ENCODE measurements around the gene DCP1B.

The DCP1B gene

DNA sequence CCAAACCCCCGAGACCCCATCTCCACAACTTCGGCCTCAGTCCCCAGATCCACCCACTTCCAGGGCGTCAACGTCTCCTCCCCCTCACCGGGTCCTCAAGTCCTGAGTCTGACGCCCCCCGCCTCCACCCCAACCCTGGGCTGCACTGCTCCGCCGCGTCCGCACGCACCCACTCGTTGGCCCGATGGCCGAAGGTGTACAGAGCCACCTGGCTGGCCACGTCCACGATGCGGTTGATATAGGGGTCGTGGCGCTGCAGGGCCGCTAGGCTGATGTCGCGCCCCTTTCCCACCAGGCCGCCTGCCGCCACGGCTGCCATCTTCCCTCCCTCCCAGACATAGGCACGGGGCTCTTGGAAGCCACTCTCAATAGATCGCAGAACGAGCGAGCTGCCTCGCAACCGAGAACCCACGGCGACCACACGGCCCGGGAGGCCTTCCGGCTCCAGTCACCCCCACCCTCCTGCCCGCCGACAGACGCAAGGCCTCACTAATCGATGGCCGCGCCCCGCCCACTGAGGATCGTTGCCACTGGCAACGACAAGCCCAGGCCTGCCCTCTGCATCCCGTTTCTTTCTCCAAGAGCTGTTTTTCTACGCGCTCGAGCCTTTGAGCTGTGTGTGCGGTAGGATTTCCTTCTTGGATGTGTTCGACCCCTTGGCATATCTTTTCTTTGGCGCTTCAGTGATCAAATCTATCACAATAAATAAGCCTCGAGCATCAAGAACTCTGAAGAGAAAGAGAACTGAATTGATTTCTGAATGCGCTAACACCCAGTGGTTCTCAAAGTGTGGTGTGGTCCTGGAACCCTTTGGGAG, at the start of gene DCP1B:
DCP1B (minus strand) TSS at position 345 of the 817 bp plus-strand sequence; CDS start at position 319, 26 bp downstream.
- peak; percentile 92 to 93 for DNase-seq

DNA sequence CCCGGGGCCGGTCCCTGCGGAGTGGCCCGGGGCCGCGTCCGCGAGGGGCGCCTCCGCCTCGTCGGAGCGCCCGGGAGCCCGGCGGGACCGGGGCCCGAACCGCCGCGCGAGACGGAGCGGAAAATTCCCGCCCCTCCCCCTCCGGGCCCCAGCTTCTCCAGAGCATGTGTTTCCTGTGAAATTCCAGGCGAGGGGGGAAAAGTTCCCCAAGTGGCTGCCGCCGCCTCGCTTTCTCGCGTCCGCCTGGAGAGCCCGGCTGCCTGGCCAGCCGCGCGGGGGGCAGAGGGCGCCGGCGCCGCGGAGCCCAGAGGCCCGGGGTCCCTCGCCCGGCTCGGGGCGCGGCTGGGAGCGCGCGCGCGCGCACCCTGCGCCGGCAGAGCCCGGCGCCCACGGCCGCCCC, 49.4 kb upstream of the DCP1B start:
- DNase-seq: no peak

DNA sequence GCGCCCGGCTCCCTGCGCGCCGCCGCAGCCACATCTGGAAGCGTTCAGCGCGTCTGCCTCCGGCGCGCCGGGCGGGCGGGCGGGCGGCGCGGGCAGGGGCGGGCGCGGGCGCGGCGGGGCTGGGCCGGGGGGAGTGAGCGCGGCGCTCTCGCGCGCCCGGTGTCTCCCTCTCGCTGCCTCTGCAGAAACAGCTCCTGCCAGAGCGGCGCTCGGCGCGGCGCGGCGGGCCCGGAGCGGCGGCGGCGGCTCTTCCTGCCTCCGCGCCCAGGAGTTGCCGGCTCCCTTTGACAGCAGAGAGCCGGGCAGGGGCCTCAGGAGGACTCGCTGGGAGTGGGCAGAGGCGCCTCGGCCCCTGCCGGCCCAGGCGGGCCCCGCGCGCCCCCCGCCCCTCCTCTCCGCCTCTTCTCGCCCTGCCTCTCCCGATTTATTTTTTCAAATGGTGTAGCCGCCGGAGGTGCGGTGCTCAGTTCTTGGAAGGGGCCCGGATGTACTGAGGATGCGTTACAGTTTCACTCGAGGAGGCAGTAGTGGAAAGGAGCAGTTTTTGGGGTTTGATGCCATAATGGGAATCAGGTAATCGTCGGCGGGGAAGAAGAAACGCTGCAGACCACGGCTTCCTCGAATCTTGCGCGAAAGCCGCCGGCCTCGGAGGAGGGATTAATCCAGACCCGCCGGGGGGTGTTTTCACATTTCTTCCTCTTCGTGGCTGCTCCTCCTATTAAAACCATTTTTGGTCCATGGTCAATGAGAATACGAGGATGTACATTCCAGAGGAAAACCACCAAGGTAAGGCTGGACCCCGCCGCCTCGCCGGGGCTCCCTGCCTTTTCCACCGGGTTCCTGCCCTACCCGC, 48.8 kb upstream of the DCP1B start, which contains the start of gene CACNA1C:
CACNA1C (plus strand) TSS at position 162 of the 853 bp plus-strand sequence; CDS start at position 738, 576 bp downstream.
- DNase-seq: no peak

DNA sequence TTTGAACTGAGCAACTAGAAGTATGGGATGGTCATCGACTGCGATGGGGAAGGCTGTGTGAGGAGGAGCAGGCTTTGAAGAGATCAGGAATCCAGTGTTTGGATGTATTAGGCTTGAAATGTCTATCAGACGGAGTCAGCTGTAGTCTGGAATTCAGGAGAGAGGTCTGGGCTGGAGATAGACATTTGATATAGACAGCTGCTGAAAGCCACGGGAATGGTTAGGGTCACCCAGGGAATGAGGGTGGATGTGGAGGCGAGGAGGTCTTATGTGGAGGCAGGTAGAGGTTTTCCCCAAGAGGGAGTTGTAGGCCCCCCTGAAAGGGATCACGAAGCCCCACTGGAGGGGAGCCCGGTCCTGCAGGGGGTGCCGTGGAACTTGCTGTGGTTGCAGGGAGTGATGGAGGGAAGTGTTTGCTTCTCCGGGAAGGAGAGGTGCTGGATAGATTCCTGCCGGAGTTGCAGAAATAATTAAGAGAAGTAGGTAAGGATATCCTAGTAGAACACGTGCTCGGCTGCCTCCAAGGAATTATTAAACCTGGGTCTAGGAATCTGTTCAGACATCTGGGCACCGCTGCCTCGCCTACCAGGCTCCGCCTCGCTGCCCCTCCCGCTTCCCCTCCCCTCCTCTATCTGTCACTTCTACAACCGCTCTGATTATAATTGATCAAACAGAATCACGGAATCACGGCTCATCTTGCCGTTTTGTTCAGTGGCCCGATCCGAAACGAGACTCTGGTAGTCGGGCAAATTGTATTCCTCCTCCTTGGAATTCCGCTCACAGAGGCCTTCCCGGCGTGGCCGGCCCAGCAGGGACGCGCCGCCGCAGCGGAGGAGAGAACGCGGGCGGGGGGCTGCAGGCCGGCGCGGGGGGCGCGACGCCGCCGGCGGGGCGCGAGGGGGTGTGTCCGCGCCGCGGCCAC, 47.7 kb upstream of the DCP1B start:
- no peak for DNase-seq

DNA sequence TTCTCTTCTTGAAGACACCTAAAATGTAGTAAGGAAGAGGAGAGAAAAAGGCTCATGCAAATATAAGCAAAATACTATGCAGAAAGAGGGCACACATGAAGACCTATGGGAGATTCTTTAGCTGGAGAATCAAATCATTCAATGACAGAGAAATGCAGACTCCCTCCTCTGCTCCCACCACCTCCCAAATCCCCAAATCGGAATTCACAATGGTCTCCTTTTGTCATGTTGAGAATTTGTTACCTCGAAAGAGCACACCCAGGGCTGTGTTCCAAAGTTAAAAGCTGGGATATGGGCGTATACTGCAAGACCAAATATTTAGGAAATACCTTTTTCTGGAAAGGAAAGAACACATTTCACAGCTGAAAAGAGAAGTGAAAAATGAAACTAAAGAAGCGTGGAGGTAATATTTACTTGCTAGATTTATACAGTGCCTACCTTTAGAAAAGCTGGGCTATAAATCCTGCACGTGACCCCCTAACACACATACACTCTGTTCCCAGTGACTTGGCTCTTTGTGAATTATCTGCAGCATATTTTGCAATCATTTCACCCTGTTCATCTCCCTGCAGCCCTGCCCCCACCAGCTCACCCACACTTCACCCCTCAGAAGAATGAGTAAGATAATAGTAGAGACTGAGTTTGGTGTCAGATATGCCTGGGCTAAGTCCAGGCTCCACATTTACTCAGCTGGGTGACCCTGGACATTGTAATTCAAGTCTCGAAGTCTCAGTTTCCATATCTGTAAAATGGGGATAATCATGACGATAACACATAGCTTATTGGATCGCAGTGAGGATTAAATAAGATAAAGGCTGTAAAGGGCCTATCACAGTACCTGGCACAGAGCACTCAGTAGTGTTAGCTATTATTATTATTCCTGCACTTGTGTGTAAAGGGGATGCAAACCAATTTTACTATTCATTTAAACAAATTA, 45.6 kb upstream of the DCP1B start:
- no peak for DNase-seq

DNA sequence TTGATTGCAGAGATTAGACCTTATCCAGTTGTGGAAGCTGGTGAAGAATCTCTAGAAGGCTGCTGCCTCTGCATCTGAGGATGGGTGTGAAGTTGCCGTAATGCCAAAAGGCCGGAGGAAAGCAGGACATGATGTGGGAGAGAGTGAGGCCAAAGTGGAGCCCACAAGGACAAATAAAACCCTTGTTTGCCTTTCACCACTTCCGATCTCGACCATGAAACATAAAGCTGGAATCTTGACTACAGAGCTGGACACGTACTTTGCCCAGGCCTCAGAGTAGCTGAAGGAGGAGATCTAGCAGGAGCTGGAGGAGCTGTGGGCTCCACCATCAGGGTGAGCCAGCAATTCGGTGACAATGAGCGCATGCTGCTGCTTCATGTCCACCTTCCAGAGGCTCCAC, 43.5 kb upstream of the DCP1B start:
- DNase-seq: no peak

DNA sequence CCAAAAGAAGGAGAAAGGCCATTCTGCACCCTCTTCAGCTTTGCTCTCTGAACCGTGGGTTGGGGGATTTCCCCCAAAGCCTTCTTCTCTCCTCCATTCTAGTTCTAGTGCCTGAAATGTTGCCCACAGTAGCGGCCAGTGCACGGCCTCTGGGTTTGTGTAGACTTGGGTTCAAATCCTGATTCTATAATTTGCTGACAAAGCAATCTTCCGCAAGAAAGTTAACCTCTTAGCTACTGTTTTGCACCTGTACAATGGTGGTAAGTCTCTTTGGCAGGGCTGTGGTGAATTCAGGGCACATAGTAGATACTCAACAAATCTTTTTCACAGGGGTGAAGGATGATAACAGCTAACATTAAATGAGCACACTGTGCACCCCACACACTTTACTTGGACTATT, 42.7 kb upstream of the DCP1B start:
- DNase-seq: no peak

DNA sequence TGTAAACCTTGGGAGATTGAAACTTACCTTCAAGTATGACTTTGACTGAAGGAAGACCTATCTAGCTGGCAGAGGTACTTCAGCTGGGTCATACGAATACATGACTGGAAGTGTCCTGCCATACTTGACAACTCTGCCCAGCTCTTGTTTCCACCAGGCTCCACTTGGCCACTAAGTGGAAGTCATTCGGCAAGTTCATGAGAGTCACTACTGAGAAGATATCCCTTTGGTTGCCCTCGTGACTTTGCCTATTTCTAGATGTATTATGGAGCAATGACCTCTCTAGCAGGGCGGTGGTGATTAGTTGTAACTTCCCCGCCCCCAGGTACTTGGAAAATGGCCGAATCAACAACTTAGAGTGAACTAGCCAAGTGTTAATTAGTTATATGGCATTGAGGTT, 39.9 kb upstream of the DCP1B start:
- DNase-seq: no peak

DNA sequence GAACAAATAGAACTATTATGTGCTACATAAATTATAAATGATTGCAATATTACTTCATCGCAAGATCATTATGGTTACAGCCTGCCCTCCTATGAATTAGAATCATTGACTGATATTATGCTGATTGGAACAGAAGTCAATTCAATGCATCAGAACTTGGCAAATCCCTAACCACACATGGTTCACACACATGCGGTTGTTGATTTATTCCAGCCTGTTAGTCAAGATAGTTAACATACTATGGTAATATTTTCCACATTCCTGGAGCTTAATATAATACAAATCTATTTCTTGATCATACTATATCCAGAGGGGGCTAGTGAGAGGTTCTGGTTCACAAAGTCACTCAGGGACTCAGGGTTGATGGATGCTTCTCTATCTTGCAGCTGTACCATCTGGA, 38.8 kb upstream of the DCP1B start:
- DNase-seq: no peak

DNA sequence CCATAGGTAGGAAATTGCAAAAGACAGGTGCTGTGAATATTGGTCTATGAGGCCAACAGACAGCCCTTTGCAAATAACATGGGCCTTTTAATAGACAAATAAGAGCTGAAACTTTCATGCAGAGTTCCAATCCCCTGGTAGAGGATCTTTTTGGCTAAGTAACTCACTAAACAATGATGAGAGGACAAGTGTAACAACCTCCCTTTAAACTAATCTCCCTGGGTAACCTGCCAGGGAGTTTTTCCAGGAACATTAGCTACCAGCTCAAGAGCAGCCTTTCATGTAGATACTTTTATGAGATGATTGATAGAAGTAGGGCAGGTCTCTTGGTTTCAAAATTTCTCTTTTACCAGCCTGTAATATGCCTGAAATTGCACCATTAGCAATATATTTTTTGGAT, 34.8 kb upstream of the DCP1B start:
- DNase-seq: no peak

DNA sequence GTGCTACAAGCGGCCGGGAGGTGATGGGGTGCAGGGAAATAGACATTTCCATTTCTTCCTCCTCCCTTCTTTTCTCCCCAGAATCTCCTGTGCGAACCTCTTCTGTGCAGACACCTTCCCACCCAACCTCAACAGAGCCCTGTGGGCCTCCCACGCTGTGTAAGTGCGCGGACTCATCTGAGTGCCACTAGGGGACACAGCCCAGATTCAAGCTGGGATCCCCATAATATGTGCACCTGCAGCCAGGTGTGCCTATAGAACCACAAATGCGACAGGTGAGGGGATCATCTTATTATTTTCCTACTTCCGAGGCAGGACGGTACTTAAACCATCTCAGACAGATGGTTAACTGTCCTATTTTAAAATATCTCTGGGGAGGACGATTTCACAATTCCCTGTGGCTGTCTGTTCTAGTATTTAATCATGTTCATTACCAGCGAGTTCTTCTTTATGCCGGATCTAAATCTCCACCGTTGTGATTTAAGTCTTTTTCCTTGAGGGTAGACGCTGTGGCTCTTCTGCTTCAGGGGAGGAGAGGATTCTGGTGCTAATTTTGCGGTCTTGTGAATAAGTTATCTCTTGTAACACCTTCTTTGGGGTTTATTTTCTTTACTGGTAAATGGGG, 31.3 kb upstream of the DCP1B start:
- no peak for DNase-seq

DNA sequence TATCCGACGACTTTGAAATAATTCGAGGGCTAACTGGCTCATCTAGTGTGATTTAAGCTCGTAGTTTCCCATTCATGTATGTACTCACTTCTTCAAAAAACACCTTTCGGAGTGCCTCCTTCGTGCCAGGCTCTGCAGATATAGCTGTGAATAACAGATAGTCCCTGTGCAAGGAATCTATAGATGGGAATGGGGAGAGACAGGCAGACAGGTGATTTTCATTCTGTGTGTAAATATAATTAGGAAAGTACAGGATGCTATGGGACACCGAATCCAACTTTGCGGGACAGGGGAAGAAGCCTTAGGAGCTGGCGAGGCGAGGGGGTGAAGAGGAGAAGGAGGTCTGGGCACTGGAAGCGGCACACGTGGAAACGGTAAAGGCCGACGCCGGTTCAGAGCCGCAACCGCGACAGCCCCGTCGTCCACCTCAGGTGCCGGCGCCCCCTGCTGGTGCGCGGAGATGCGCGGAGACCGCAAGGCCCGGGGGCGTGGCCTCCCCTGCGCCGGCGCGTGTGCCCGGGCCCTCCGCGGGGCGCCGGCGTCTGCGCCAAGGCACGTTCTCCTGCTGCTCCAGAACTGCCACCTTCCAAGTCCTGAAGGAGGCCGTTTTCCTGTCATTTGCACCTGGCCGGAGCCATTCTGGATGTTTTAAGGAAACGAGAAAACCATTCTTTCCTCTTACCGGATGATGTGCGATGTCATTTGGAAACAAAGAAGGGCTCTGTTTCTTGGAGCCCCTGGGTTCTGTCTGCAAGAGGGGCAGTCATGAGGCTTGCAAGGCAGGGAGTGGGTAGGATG, 30.6 kb upstream of the DCP1B start:
- peak; percentile 54 to 87 for DNase-seq

DNA sequence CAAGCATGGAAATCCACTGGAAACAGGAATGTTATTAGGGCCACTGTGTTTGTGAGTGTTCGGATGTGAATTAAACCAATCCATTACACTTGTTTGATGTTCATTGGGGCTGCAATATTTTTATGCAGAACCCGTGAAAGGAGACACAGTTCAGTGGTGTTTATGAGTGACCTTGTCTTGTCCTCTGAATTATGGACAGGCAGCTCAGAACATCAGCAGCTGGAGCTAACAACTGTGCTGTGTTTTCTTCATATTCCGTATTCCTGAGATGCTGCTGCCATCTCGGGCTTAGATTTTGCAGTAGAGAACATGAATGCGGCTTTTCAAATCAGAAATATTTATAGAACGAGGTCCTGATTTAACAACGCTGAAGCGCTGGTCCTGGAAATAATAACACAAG, 28.2 kb upstream of the DCP1B start:
- DNase-seq: no peak

DNA sequence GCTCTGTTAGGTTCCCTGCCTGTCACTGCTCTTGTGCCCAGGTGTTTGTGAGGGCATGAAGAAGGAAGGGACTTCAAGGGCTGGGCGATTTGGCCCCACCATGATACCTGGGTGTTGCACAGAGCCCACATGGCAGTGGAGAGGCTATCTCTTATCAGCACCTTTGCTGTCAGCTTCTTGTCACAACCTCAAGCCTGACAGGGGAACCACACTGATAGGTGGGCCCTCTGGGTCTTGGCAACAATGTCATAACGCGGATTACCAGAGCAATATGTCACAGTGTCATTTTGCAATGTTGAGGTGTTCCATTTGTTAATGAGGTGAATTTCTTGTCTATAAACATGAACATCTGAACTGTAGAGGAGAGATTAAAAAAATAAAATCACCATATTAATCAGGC, 25.6 kb upstream of the DCP1B start:
- DNase-seq: no peak

DNA sequence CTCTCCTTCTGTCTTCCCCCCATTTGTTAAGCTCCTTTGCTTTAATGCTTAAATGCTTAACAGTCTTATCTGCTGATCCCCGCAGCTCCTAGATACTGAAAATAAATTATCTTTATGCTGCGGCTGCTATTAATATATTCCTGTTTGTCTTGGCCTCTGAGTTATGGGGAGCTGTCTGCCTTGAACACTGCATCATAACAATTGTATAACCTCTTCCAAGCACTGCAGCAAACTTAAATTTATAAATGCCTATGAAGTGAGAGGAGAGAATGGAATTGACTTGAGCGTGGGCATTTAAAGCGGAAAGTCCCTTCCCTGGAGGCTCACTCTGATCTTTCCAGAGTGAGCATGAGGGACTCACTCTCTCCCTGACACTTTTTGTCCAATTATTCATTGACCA, 23.1 kb upstream of the DCP1B start:
- no peak for DNase-seq

DNA sequence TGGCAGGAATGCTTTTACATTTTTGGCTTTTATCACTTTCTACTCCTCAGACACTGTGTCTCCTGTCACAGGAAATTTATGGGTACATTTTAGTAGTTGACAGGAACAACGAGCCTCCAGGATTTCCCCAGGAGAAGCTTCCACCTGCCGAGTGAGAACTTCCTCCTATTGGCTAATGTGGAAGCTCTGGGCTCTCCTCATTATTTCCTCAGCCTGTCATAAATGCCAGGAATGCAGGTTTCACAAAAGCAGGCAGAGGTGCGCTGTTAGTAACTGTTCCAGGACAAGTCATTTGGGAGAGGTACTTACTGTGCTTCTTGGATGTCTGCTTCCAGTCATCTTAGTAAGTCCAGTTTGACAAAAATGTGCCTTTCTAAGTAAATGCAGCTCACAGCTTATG, 19.1 kb upstream of the DCP1B start:
- DNase-seq: no peak

DNA sequence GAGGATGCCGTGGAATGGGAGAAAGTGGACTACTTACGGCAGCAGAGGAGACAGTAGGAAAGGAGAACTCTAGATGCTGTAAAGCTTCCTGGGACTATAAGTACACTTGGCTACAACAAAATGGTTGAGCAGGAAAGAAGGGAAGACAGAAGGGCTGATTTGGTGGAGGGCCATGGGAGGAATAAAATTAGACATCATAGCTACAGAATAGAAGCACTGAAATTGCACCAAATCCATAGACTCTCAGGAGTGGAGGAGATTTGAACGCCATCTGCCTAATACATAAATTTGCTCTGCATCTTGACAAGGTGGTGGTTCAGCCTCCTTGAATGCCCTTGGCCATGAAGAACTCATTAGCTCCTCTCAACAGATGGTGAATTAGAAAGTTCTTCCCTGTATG, 16.3 kb upstream of the DCP1B start:
- no peak for DNase-seq

DNA sequence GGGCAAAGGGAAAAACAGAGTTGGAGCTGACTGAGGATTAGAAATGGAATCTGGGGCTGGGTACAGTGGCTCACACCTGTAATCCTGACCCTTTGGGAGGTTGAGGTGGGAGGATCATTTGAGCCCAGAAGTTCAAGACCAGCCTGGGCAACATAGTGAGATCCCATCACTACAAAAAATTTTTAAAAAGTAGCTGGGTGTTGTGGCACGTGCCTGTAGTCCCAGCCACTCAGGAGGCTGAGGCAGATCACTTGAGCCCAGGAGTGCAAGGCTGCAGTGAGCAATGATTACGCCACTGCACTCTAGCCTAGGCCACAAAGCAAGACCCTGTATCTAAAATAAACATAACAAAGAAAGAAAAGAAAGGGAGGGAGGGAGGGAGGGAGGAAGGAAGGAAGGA, 14.9 kb upstream of the DCP1B start:
- no peak for DNase-seq

DNA sequence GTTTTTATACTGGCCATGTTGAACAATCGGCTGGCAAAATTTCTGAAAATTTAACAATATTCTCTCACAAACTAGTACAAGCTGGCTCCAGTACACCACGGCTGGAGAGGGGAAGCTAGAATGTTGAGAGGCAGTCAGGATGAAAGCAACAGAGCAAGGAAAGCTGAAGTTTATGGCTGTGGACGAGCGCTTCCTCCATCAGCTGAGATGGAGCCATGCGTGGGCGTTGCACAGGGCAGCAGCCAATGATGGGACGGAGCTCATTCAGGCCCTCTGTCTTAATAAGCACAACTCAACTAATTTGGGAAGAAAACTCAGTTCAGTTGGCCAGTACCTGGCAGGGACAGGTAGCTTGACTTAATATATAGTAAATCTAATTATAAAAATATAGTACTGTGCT, 14.1 kb upstream of the DCP1B start:
- no peak for DNase-seq

DNA sequence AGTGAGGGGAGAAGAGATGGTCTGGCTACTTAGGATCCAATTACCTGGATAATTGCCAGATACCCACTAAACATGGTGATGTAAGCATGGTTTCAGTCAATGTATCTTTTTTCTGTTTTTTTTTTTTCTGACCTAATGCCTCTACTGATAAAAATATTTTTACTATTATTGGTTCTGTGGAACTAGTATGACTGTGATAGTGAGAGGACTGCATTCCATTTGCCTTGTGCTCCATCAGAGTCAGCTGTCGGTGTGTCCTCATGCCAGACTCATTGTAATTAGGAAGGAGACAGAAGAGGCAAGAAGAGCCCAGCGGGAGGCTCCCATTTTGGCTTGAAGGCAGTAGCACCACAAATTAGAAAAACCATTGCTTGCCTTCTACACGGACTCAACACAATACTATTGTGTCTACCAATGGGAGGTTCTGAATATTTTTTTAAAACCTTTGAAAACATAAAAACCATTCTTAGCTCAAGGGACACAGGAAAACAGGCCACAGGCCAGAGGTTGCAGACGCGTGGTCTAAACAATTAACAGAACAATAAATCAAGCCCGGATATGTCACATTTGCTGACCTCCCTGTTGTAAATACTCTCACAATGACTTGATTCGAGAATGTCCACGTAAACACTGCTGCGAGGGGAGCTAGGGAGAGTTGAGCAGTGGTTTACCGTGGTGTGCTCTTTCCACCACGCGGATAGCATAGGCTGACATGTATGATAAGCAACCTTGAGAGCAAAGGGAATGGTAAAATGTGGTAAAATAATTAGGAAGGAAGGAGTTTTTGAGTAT, 13.5 kb upstream of the DCP1B start:
- DNase-seq: no peak

All from inflammatory macrophage treated with lipopolysaccharide for 1 hour (primary cell).